Kidney (tissue), 14 donors: ENCODE results near the gene TCF12. TPM values are rescaled to one million over a fixed set of nuclear protein-coding genes. Genes with fewer than 3 reads are reported as not detected.

Experiments
- DNase-seq, 5 donors: peaks; one replicate each; pipeline ENCODE4 v3.0.0-alpha.2; 2013 to 2020
- FAIRE-seq: peaks from 2 replicates; lab custom pipeline; 2012; peaks lifted over from hg19 to GRCh38; lab: Jason Lieb, UNC
- H3K27ac ChIP-seq, 2 donors: one replicate each; pipeline ENCODE4 v1.7.0; 2013; ENCODE audit warnings: low read depth in 2 of 2, low read length in 2 of 2, inconsistent platforms in 1 of 2
- H3K27me3 ChIP-seq: one replicate; pipeline ENCODE4 v1.7.1; 2013; ENCODE audit warnings: low read length, inconsistent platforms; ENCODE audit not compliant: control insufficient read depth, insufficient read depth
- H3K36me3 ChIP-seq, 3 donors: one replicate each; pipeline versions ENCODE4 v1.7.0 to v1.7.1; 2013; ENCODE audit warnings: low read length in 3 of 3, control low read depth in 1 of 3, inconsistent platforms in 1 of 3; ENCODE audit not compliant: insufficient read depth in 3 of 3, control insufficient read depth in 2 of 3
- H3K4me1 ChIP-seq, 3 donors: one replicate each; pipeline versions ENCODE4 v1.7.0 to v1.7.1; 2013; ENCODE audit warnings: low read length in 3 of 3, inconsistent platforms in 1 of 3, low read depth in 1 of 3; ENCODE audit not compliant: control insufficient read depth in 2 of 3, insufficient read depth in 2 of 3
- H3K4me3 ChIP-seq, 3 donors: one replicate each; pipeline versions ENCODE4 v1.7.0 to v1.8.1; 2013; ENCODE audit warnings: low read length in 3 of 3, control low read depth in 1 of 3, inconsistent platforms in 1 of 3
- H3K9ac ChIP-seq, 3 donors: one replicate each; pipeline versions ENCODE4 v1.7.0 to v1.7.1; 2013; ENCODE audit warnings: low read length in 3 of 3, control low read depth in 1 of 3, inconsistent platforms in 1 of 3
- H3K9me3 ChIP-seq, 3 donors: one replicate each; pipeline versions ENCODE4 v1.7.0 to v1.7.1; 2013; ENCODE audit warnings: low read length in 3 of 3, control low read depth in 1 of 3, inconsistent platforms in 1 of 3; ENCODE audit not compliant: control insufficient read depth in 2 of 3, insufficient read depth in 1 of 3
- intact Hi-C: fragments of 100-400 bp; cut with DNase I; formaldehyde crosslinking; loops from one replicate; pipeline ENCODE4 v1.11.1; 2022
- polyA plus RNA-seq: library from polyadenylated mRNA; stranded (reverse); fragments of 350-450 nt; fragmentation: Illumina TruSeq; extraction: RNeasy Lipid Tissue Mini Kit (QIAGEN cat#74804); gene quantifications from one replicate; pipeline ENCODE4 v1.2.3, GENCODE V29; 2014; ENCODE audit warnings: low read depth, low replicate concordance; ENCODE audit not compliant: insufficient read depth
- total RNA-seq: library from RNA; stranded (reverse); fragmentation: NEBNext Ultra II Directional; extraction: Animal tissue kit (Norgen Biotek cat#: 25700); gene quantifications from one replicate; pipeline ENCODE4 v1.2.1, GENCODE V29; 2021
- TF ChIP-seq, protein P1 (sequence below): IDR thresholded peaks from 3 replicates; pipeline ENCODE4 v1.5.1; 2012; ENCODE audit warnings: mild to moderate bottlenecking, moderate library complexity, borderline replicate concordance; ENCODE audit not compliant: insufficient read depth; ENCODE audit errors: extremely low read depth
- donor health status: control.
- donor health status: control.
- donor health status: control.
- donor health status: control.
- donor health status: control.
- donor health status: DM: yes; HTN: yes; CAD: no.
- donor health status: Normal renal cell carcinoma (clear cell type).

TCF12 gene
- total and polyA plus RNA-seq, 2 donors from 2014 or later, result 16.3 to 116 TPM

DNA sequence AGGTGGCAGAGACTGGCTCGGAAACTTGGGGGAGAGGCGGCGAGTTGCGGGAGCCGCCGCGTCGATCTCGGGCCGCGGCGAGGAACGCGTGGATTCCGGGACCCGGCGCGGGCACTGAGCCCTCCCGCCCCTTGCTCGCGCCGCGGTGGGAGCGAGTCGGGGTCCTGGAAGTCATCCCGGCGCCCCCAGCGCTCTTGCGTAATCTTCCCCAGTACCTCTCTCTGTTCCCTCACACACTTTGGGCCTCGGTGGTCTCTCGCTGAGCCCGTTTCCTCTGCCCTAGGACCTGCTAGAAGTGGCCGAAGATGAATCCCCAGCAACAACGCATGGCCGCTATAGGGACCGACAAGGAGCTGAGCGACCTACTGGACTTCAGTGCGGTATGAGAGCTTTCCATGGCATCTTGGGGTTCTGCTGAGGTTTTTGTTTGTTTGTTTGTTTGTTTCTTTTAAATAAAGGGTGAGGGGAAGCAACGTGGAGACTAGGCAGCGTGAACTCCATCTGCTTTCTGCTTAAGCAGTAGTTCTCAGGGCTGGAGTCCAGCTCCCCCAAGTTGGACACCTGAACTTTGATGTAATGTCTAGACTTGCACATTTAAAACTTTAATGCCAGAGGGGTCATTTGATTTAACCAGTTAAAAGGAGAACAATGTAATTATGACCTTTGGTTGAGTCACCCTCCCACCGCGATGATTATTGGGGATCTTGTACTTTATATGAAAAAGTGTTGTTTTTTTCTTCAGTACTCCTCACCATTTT lies 1.3 kb downstream of the TCF12 start:
- DNase-seq (peak; percentile 59 to 77 (median 72)), FAIRE-seq (no peak)
- Histone ChIP-seq H3K36me3 (no peaks in the 10 kb centered on the region), H3K9me3 (no peaks in the 10 kb centered on the region), H3K9ac (peak overlapping the region; percentile 61 to 77 (median 76)), H3K4me3 (peak overlapping the region; percentile 72 to 93 (median 85)), H3K4me1 (peaks cover 0 to 14% (median 0%) of the 10 kb centered on the region in 3 donors), H3K27me3 (no peaks in the 10 kb centered on the region), H3K27ac (peak overlapping the region; percentile 94 to 95)
- intact Hi-C loops, result no loop called here
- TF ChIP-seq, protein P1, sequence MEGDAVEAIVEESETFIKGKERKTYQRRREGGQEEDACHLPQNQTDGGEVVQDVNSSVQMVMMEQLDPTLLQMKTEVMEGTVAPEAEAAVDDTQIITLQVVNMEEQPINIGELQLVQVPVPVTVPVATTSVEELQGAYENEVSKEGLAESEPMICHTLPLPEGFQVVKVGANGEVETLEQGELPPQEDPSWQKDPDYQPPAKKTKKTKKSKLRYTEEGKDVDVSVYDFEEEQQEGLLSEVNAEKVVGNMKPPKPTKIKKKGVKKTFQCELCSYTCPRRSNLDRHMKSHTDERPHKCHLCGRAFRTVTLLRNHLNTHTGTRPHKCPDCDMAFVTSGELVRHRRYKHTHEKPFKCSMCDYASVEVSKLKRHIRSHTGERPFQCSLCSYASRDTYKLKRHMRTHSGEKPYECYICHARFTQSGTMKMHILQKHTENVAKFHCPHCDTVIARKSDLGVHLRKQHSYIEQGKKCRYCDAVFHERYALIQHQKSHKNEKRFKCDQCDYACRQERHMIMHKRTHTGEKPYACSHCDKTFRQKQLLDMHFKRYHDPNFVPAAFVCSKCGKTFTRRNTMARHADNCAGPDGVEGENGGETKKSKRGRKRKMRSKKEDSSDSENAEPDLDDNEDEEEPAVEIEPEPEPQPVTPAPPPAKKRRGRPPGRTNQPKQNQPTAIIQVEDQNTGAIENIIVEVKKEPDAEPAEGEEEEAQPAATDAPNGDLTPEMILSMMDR, result no peak

DNA sequence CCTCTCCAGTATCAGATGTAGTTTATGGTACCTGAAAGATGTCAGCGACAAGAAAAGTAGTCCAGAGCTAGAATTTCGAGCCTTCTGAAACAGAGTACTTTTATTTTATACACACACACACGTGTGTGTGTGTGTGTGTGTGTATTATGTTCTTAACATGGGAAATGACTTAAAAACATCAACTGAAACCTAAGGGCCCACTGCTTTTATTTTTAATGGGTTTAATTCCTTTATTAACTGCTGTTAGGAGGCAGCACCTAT lies 1.9 kb downstream of the TCF12 start:
- Histone ChIP-seq H3K4me1 (peaks cover 0 to 14% (median 0%) of the 10 kb centered on the region in 3 donors), H3K36me3 (no peaks in the 10 kb centered on the region), H3K27me3 (no peaks in the 10 kb centered on the region), H3K9ac (peak overlapping the region; percentile 61 to 77 (median 76)), H3K9me3 (no peaks in the 10 kb centered on the region), H3K4me3 (peak overlapping the region; percentile 72 to 93 (median 85)), H3K27ac (no peak overlapping the region)
- intact Hi-C loops, result no loop called here
- TF ChIP-seq, protein P1, result no peak
- DNase-seq (peak in 1 of 5 donors; percentile 55), FAIRE-seq (no peak)

DNA sequence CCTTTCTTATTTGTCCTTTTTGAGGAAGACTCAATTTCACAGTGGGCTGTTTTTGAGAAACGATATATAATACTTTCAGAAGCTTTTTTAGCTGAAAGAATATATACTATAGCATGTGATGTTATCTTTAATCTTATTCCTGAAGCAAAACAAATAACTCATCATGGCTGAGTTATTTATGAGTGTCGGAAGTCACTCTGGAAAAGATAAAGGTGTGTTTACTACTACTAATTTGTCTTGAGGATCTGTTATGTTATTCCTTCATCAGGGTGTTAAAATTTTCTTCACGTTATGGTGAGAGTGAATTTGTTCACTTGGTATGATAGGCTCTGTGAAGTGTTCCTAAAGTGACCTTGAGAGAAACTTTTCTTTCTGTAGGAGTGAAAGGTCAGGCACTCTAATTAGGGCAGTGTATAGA lies 4.7 kb downstream of the TCF12 start:
- Histone ChIP-seq H3K9me3 (no peaks in the 10 kb centered on the region), H3K36me3 (no peaks in the 10 kb centered on the region), H3K27ac (no peak overlapping the region), H3K4me1 (peaks cover 0 to 8% (median 0%) of the 10 kb centered on the region in 3 donors), H3K9ac (peak overlapping the region in 1 of 3 donors; percentile 36), H3K4me3 (no peak overlapping the region), H3K27me3 (no peaks in the 10 kb centered on the region)
- intact Hi-C loops, result no loop called here
- TF ChIP-seq, protein P1, result no peak
- FAIRE-seq, result no peak
- no peak for DNase-seq
